NCI-H2227 (cell line): Measurements from ENCODE around the gene XRN2.
A peak's percentile ranks its signal among the peaks of the same experiment; 100 is the strongest.

Source experiments
- DNase-seq: peaks from one replicate; lab custom pipeline; 2025; ENCODE audit not compliant: unreplicated experiment; lab: John Stamatoyannopoulos, UW

Gene XRN2

GRCh38 chr20:21303061-21303871, at the start of gene XRN2:
XRN2 (plus strand) TSS chr20:21303331; CDS start chr20:21303399, 68 bp downstream.
- peak; percentile 98 for DNase-seq

- DNase-seq: no peak
These were observed 45.9 kb upstream of the XRN2 start for GRCh38 chr20:21257192-21257591.

- no peak for DNase-seq
These were observed 44.7 kb upstream of the XRN2 start for GRCh38 chr20:21258411-21258810.

- no peak for DNase-seq
These were observed 43.8 kb upstream of the XRN2 start for GRCh38 chr20:21259346-21259745.

- DNase-seq: no peak
These were observed 40.3 kb upstream of the XRN2 start for GRCh38 chr20:21262812-21263211.

- peak; percentile 7 for DNase-seq
These were observed 37.6 kb upstream of the XRN2 start for GRCh38 chr20:21265261-21266190.

- DNase-seq: no peak
These were observed 37.0 kb upstream of the XRN2 start for GRCh38 chr20:21266191-21266536.

- DNase-seq: no peak
These were observed 33.4 kb upstream of the XRN2 start for GRCh38 chr20:21269772-21270171.

- DNase-seq: no peak
These were observed 32.3 kb upstream of the XRN2 start for GRCh38 chr20:21270806-21271205.

GRCh38 chr20:21272279-21272678, 30.9 kb upstream of the XRN2 start:
- DNase-seq: no peak

GRCh38 chr20:21272679-21273078, 30.5 kb upstream of the XRN2 start:
- DNase-seq: no peak

GRCh38 chr20:21273755-21274386, 29.3 kb upstream of the XRN2 start:
- no peak for DNase-seq

- DNase-seq: no peak
These were observed 24.3 kb upstream of the XRN2 start for GRCh38 chr20:21278829-21279228.

- DNase-seq: no peak
These were observed 23.2 kb upstream of the XRN2 start for GRCh38 chr20:21279706-21280521.

GRCh38 chr20:21280522-21281016, 22.6 kb upstream of the XRN2 start:
- DNase-seq: no peak

GRCh38 chr20:21286775-21287174, 16.4 kb upstream of the XRN2 start:
- DNase-seq: no peak

GRCh38 chr20:21288587-21289370, 14.4 kb upstream of the XRN2 start:
- DNase-seq: no peak

GRCh38 chr20:21289651-21290050, 13.5 kb upstream of the XRN2 start:
- no peak for DNase-seq

- DNase-seq: no peak
These were observed 12.1 kb upstream of the XRN2 start for GRCh38 chr20:21291026-21291425.

- no peak for DNase-seq
These were observed 8.4 kb upstream of the XRN2 start for GRCh38 chr20:21294755-21295154.
